ENCODE measurements around the gene P2RX7. TPM values are rescaled to one million over a fixed set of nuclear protein-coding genes. Genes with fewer than 3 reads are reported as not detected.

P2RX7 gene
- total RNA-seq, 2 experiments from 2014 or later = 0.13 to 0.48 TPM

GRCh38 chr12:121212875-121213274, 80.2 kb downstream of the P2RX7 start:
- Histone ChIP-seq H3K9me3 (ENCODE audit: low read length) (no peaks in the 10 kb centered on the region), H3K4me1 (ENCODE audit: insufficient read depth, low read length, poor library complexity, severe bottlenecking) (peaks cover 10% of the 10 kb centered on the region), H3K27ac (ENCODE audit: low read depth, low read length, poor library complexity, severe bottlenecking) (no peak overlapping the region), H4K20me1 (ENCODE audit: insufficient read depth, low read length) (no peaks in the 10 kb centered on the region), H3K79me2 (ENCODE audit: insufficient read depth, low read depth, low read length) (no peaks in the 10 kb centered on the region), H3K9me2 (ENCODE audit: insufficient read depth, low read length) (no peaks in the 10 kb centered on the region), H3K4me3 (ENCODE audit: low read depth, low read length, poor library complexity, severe bottlenecking) (no peak overlapping the region), H3K4me2 (ENCODE audit: low read length) (no peak overlapping the region), H2AFZ (ENCODE audit: low read length) (no peak overlapping the region), H3K36me3 (ENCODE audit: insufficient read depth, low read length) (no peaks in the 10 kb centered on the region)
- TF ChIP-seq EZH2phosphoT487 (IDR thresholded peaks at IDR 0.05; ENCODE audit: borderline replicate concordance, low read depth, low read length) (no peak), CTCF (conservative IDR thresholded peaks at IDR 0.05; ENCODE audit: low read length) (no peak)
- ChIA-PET POLR2A (interaction anchor here (0.9 kb wide), 1 partner anchor 9 kb away, joined by 3 read pairs; no protein-coding TSS in a partner anchor), CTCF (ENCODE audit: unreplicated experiment) (no interaction called here)
- intact Hi-C loops (cut with micrococcal nuclease; ENCODE audit: unreplicated experiment) = no loop called here
- BruUV-seq (replicated peaks) = no TSS peak
- no peak for DNase-seq (ENCODE audit: low spot score)

GRCh38 chr12:121214166-121214777, 81.6 kb downstream of the P2RX7 start:
- Histone ChIP-seq H3K79me2 (ENCODE audit: insufficient read depth, low read depth, low read length) (no peaks in the 10 kb centered on the region), H3K4me2 (ENCODE audit: low read length) (no peak overlapping the region), H3K9me2 (ENCODE audit: insufficient read depth, low read length) (no peaks in the 10 kb centered on the region), H3K27ac (ENCODE audit: low read depth, low read length, poor library complexity, severe bottlenecking) (no peak overlapping the region), H4K20me1 (ENCODE audit: insufficient read depth, low read length) (no peaks in the 10 kb centered on the region), H3K4me3 (ENCODE audit: low read depth, low read length, poor library complexity, severe bottlenecking) (no peak overlapping the region), H3K36me3 (ENCODE audit: insufficient read depth, low read length) (no peaks in the 10 kb centered on the region), H2AFZ (ENCODE audit: low read length) (no peak overlapping the region), H3K4me1 (ENCODE audit: insufficient read depth, low read length, poor library complexity, severe bottlenecking) (peaks cover 9% of the 10 kb centered on the region), H3K9me3 (ENCODE audit: low read length) (no peaks in the 10 kb centered on the region)
- intact Hi-C loops (cut with micrococcal nuclease; ENCODE audit: unreplicated experiment) = no loop called here
- ChIA-PET CTCF (ENCODE audit: unreplicated experiment) (no interaction called here), POLR2A (no interaction called here)
- TF ChIP-seq EZH2phosphoT487 (IDR thresholded peaks at IDR 0.05; ENCODE audit: borderline replicate concordance, low read depth, low read length) (no peak), CTCF (conservative IDR thresholded peaks at IDR 0.05; ENCODE audit: low read length) (no peak)
- no peak for DNase-seq (ENCODE audit: low spot score)
- no TSS peak for BruUV-seq (replicated peaks)

GRCh38 chr12:121214855-121215745, 82.4 kb downstream of the P2RX7 start:
- H4K20me1 ChIP-seq (ENCODE audit: insufficient read depth, low read length) = no peaks in the 10 kb centered on the region
- TF ChIP-seq EZH2phosphoT487 (IDR thresholded peaks at IDR 0.05; ENCODE audit: borderline replicate concordance, low read depth, low read length) (no peak), CTCF (conservative IDR thresholded peaks at IDR 0.05; ENCODE audit: low read length) (no peak)
- H2AFZ ChIP-seq (ENCODE audit: low read length) = no peak overlapping the region
- no peaks in the 10 kb centered on the region for H3K9me3 ChIP-seq (ENCODE audit: low read length)
- H3K27ac ChIP-seq (ENCODE audit: low read depth, low read length, poor library complexity, severe bottlenecking) = no peak overlapping the region
- no peaks in the 10 kb centered on the region for H3K36me3 ChIP-seq (ENCODE audit: insufficient read depth, low read length)
- ChIA-PET CTCF (ENCODE audit: unreplicated experiment) (no interaction called here), POLR2A (interaction anchor here (0.7 kb wide), 1 partner anchor 515 kb away, joined by 3 read pairs; no protein-coding TSS in a partner anchor)
- no TSS peak for BruUV-seq (replicated peaks)
- intact Hi-C loops (cut with micrococcal nuclease; ENCODE audit: unreplicated experiment) = no loop called here
- no peak overlapping the region for H3K4me3 ChIP-seq (ENCODE audit: low read depth, low read length, poor library complexity, severe bottlenecking)
- no peak overlapping the region for H3K4me2 ChIP-seq (ENCODE audit: low read length)
- DNase-seq (ENCODE audit: low spot score) = no peak
- no peaks in the 10 kb centered on the region for H3K79me2 ChIP-seq (ENCODE audit: insufficient read depth, low read depth, low read length)
- no peaks in the 10 kb centered on the region for H3K9me2 ChIP-seq (ENCODE audit: insufficient read depth, low read length)
- H3K4me1 ChIP-seq (ENCODE audit: insufficient read depth, low read length, poor library complexity, severe bottlenecking) = peaks cover 6% of the 10 kb centered on the region
